Activated T-cell treated with anti-CD3 and anti-CD28 coated beads, Interleukin-2, amount 50 U/mL, for 1 hour (primary cell): ENCODE data around the gene LRRC34.

Experiments
- DNase-seq: peaks from one replicate; pipeline ENCODE4 v3.0.0-alpha.2; 2020

LRRC34 gene

DNA sequence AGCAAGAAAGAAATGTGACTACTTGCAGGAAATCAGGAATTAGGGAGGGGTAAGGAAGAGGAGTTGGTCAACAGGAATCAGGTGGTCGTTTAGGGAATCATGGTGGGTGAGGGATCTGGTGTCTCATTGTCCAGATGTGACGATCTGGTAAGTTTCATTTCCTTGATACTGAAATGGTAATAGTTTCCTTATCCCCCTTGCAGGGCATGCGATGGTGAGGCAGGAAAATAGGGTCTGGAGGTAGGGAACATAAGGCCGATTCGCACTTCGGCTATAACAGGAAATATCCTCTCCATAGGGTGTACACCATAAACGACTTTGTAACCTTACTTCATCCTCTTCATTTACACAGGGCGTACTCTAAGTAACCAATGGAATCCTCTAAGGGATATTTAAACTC, 574 bp upstream of the LRRC34 start:
- no peak for DNase-seq

DNA sequence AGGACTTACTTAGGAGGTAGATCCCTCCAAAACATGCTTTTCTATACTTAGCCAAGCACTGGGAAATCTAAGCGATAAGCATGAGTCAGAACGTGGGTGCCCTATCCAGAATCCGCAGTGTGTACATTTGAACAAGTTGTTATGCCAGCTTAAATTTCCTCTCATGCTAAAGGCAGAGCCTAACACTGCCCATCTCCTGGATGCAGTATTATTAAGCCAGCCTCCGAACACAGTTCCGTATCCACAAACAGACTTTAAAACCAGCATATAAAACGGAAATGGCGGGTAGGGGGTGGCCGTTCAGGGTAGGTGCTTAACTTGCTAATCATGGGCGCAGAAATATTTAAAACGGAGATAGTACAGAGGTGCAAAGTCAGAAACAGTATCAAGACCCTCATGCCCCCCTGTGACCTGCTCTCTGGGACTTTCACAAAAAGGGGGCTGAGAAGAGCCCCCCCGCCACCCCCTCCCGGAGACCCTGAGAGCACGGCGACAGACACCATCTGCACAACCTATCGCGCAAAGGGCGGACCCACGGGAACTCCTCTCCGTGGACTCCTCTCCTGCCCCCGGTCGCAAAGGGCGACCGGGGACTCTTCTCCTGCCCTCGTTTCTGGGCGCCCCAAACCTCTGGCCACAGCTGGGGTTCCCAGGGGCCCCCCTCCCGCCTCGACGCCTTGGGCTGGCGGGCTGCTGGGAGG, 923 bp downstream of the LRRC34 start:
- DNase-seq = no peak

DNA sequence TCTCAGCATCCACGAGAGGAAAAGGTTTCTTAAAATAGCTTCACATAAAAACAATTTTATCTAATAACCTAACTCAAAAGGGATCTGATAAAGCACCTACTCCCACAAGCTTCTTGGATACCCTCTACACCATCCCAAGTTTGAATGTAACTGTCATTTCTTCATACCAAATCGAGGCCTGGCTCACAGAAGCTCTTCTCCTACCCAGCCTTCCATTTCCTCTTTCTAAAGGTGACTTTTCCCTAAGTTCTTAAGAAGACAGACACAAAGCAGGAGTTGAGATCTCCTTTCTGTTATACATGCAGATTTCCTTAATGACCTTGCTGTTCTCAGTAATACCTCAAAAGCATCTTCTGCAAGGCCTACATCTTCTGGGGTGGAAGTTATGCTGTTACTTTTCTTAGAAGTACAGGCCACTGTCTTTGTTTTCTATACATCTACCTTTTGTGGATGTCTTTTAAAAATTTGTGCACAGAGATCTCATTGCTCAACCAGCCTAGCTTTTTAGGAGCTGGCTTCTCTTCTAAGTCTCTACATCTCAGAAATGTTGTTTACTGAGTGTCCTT, 3.4 kb downstream of the LRRC34 start:
- DNase-seq = no peak

DNA sequence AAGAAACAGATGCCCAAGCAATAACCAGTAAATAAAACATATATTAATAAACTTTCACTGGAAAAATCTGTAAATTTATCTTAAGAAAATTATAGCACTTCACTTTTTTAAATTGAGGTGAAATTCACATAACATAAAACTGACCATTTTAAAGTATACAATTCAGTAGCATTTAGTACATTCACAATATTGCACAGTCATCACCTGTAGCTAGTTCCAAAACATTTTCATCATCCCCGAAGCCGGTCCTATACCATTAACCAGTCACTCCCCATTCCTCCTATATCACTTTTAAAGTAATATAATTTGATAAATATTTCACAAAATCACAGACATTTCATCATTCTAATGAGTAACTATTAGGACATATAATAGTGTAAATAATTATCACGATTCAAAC, 8.0 kb downstream of the LRRC34 start:
- DNase-seq = no peak

DNA sequence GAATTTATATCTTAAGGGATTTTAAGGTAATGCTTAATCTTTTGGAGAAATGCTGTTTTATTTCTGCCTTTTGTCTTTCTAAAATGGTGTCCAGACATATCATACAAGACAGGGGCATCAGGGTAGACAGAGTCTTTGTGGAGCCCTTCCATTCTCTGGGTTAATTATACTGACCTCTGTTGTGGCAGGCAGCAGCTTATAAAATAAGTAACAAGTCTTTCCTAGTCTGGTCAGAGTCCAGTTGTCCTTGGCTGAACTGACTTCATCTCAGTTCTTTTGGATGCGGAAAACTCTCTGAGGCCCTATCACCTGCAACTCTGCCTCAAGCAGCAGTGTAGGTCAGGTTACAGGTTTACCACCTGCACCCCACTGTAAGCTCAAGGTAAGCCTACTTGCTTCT, 20.3 kb downstream of the LRRC34 start:
- no peak for DNase-seq

DNA sequence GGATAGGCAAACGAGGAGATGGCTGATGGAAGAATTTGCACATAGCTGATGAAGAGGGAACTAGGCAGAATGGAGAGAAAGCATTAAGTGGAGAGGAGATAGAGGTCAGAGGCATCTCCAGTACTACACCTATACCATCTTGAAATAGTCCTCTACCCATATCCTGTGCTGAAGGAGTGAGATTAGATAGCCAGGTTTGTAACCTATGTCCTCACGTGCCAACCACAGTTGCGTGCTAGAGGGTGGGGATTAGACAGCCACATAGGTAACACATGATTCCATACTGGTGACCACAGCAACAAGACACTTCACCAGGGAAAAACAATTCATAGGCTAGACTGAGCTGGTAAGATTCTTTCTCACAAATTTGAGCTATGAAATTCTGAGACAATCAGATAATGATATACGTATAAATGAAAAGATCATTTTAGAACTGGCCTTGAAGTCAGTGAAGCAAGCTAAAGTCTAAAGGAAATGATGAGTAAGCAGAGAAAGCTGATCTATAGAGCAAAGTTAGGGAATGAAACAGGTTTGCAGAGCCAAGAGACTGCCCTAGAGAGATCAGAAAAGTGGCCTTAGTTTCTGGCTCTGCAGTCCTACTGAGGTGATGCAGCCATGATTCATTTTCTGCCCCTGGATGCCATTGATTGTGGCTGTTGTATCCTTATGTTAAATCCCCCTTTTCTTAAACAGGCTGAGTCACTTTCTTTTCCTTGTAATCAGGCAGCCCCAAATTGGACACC, 21.8 kb downstream of the LRRC34 start:
- no peak for DNase-seq

DNA sequence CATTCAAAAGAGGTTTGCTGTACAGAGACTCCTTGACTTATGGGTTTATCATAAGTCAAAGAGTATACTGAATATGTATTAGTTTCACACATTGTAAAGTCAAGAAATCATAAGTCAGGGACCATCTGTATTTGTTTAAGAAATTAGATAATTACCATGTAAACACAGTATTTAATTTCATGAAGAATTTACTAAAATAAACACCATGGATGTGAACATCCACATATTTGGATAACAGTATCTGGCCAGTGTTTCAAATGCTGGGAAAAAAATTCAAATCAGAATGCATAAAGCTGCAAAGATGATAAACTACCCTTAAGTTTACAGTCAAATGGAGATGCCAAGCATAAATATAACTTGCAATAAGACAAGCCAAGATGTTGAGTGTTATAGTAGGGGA, 22.5 kb downstream of the LRRC34 start:
- no peak for DNase-seq

DNA sequence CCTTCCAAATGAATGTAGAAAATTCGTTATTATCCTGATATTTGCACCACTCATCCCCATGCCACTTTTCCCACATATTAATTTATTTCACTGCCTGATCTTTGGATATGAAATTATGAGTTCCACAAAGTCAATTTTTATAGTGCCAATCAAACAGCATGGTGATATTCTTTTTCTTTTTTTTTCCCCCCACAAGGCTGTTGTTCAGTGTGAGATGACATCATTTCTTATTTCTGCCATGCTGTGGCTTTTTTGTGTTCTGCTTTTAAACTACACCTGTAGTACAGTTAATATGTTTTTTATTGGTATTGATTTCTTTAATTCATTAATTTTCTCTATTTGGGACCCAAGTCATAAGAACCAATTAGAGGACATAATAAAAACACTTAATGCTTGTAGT, 24.9 kb downstream of the LRRC34 start:
- no peak for DNase-seq

DNA sequence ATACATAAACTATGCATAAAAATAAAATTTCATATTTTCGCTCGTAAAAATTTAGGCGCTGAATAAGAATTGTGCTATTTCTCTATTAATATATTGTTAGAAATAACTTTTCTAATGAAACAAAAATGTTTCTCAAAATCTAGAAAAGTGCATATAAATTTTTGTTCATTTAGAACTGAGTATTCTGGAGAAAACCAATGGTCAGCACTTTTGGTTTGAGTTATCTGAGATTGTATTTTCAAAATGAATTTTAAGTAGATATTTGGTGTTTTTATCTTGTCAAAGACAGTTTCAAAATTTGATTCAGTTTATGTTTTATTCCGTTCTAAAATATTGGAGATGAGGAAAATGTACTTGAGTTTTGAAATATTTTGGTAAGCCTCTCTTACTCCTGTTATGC, 25.6 kb downstream of the LRRC34 start:
- no peak for DNase-seq

DNA sequence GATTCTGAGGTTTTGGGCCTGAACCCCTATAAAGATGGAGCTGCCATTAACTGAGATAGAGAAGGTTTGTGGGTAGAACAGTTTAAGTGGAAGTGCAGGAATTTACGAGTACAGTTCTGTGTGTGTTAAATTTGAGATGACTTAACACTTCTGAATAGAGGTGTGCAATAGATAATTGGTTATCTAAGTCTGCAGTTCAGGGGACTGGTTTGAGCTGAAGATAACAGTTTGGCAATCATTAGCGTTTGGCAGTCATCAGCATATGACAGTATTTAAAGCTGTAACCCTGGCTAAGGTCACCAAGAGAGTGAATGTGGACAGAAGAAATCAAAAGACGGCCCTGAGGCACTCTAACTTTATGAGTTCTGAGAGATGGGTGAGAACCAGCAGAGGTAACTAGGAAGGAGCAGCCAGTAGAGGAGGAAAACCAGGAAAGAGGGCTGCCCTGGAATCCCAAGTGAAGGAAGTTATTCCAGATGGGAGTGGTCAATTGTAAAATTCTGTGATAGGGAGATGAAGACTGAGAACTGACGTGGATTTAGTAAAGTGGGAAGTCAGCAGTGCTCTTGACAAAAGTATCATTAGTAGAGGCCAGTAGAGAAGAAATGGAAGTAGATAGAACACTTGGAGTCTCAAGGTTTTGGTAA, 31.4 kb downstream of the LRRC34 start:
- no peak for DNase-seq

DNA sequence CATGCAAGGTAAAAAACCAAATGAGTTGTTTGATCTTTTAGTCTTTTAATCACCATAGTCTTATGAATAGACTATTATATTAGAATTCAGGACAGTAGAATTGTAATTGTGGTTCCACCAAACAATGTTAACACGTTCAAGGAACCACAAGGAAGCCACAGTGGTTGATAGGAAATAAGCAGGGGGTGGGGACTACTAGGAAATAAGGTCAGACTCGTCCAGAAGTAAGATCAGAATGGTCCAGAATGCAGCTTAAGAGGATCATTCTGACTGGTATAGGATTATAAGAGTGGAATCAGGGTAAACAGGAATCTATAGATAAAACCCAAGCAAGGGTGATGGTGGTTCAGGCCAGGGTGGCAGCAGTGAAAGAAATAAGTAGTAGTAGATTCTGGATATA, 32.0 kb downstream of the LRRC34 start:
- DNase-seq = no peak

DNA sequence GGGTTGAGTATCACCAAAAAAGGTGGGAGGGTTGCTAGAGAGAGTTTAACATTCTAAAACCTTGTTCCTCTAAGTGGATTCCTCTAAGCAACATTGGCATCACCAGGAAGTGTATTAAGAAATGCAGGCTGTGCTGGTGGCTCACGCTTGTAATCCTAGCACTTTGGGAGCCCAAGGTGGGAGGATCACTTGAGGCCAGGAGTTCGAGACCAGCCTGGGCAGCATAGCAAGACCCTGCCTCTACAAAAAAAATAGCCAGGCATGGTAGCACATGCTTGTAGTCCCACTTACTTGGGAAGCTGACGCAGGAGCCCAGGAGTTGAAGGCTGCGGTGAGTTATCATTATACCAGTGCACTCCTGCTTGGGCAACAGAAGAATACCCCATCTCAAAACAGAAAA, 34.9 kb downstream of the LRRC34 start:
- DNase-seq = no peak

DNA sequence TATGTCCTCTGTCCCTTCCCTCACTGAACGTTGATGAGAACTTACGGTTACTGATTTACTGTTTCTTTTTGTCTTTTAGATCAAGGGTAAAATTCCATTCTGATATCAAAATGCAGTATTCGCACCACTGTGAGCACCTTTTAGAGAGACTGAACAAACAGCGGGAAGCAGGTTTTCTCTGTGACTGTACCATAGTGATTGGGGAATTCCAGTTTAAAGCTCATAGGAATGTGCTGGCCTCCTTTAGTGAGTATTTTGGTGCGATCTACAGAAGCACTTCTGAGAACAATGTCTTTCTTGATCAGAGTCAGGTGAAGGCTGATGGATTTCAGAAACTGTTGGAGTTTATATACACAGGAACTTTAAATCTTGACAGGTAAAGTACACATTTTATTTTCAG, 38.5 kb downstream of the LRRC34 start:
- no peak for DNase-seq

DNA sequence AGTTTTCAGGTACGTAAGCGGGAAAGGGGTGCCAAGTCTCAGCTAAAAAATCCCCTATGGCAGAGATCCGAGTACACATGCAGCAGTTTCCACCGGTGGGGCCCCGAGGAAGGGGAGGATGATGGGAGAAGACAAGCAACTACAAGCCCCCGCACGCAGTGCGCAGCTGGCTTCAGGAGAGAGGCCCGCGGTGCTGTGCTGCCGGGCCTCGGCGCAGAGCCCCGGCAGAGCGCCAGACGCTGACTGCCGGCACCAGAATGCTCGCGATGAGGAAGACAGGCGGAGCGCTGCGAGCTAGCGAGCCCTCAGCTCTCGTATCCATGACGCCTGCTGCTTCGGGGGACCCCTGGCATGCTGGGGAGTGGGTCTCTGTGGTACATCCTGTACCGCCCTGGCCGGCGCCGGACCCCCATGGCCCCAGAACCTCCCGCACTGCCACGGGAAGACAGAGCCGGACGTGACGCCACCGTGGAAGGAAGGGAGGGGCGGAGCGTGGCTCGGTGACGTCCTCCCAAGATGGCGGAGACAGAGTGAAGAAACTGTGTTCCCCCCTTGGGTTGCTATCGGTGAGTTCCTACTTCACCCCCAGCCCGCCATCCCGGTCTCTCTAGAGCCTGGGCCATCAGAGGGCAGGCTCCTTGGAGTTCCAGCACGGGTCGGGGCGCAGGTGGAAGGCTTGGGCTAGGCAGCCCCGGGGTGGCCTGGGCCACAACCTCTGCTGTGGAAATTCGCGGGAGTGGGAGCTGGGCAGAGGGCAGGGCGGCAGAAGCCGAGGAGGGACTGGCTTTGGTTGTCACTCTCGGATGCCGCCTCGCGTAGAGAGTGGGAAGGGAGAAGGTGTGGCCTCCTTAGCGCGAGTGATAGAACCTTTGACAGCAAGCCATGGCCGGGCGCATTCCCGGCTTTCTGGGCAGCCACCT, 39.5 kb downstream of the LRRC34 start, which contains the start of gene MYNN:
Gene MYNN, plus strand, starts transcription at position 500 of the 920 bp plus-strand sequence. CDS start 900 bp downstream, outside the sequence.
- peak; percentile 94 for DNase-seq

DNA sequence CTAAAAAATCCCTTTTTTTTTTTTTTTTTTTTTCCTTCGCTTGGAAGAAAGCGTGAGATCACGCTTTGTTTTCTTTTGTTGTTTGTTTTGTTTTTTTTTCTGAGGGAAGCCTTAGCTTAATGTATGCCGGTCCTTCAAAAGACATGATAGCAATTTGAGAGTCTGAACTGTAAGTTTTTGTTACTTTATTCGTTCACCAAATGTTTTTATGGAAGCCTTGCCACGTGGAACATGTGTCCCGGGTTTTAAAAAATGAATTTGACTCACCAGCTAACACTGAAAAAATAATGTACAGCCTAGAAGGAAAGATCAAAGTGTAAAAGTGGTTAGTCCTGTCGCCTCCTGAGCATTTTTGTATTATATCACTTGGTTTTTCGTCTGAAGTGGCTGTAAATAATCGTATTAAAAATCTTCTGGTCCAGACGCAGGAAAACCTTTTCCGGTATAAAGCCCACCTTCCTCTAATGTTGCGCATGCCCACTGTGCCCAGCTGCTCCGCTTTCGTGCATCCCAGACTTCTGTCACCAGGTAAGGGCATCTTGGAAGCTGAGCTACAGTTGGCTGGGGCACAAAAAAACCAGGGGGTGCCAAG, 40.3 kb downstream of the LRRC34 start:
- DNase-seq = no peak

DNA sequence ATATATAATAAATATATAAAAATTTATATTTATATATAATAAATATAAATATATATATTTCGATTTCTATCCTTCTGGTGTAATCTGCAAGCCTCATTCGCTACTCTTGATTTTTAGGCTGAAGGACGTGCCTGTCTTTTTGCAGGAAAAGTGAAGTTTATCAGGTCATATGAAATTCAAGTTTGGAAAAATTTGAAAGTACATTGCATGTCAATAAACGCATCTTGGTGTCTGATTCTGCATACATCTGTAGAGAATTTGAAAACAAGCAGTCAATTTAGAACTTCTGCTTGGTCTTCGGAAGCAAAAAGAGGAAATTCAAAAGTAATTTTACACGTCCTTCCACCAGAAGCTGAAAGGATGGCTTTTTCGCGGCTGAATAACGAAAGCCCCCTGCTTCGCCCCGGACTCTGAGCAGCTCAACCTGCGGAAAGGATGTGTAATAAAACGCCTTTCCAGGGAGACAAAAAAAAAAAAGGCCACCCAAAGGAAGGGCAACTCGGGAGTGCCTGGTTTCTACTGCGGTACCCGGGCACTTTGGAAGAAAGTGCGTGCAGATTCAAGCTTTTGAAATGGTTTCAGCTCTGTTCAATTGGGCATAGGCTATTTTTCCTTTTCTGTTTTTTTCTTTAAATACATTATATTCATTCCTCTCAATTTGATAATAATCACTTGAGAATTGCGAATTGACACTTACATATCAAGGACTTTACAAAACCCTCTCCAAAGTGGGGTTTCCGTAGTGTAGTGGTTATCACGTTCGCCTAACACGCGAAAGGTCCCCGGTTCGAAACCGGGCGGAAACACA, 41.0 kb downstream of the LRRC34 start:
- DNase-seq = peak; percentile 64

DNA sequence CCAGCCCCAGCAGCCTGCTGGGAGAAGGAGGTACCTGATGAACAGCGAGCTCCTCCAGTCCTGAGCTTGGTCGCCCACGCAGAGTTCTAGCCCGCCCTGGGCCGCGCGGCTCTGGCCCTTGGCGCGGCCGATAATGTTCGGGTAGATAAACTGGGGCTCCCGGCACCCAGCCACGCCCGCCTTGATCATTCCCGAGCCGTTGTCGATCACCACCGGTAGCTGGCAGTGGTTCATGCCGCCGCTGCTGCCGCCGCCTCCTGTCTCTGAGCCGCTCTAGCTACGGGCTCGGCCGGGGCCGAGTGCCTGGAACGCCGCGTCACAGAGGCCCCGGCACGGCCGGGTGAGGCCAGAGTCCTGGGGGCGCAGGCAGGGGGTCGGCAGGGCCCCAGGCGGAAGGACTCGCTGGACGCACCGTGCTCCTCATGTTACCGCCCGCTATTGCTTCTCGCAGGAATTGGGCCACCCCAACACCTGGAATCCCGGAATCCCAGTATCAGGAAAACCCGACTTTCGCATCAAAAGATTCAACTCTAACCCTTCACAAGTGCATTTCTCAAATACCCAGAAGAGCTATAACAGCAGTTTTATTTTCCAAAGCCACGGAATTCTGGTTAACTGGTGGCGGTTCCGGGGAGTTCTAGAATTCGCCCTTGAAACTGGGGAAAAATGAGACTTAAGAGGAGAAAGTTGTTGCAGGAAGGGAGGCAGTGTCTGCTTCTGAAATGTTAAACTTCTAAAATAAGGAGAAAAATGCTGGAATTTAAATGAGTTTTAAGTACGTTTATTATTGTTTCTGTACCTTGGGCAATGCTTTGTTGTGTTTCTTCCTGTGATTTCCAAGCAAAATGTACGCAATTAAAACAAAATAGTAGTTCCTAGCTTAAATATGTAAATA, 43.2 kb downstream of the LRRC34 start, which contains the start of gene ACTRT3:
Gene ACTRT3, minus strand, starts transcription at position 275 of the 895 bp plus-strand sequence. Its CDS starts 41 bp downstream, at position 234.
- DNase-seq = peak; percentile 73

DNA sequence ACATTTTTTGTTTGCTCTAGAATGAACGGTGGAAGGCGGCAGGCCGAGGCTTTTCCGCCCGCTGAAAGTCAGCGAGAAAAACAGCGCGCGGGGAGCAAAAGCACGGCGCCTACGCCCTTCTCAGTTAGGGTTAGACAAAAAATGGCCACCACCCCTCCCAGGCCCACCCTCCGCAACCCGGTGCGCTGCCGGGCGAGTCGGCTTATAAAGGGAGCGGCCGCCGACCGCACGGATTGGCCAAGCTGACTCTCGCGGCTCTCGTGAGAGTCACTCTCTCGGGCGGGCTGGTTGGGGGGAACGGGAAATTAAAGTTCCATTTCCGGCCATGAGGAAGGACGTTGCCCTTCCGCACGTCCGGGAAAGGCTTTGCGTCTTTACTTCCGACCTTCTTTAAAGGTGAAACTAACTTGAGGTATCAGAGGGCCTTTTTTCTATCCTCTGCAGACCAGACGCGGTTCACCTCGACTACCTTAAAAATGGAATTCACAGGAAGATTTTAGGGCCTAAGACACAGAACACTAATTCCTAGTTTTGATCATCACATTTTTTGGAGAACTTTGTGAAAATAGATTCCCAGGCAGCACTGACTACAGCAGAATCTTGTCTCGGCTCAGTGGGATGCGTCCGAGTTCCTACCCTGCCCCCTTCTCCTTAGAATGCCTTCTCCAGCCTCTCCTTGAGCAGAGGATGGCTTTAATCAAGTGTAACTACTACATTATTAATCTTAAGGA, 47.7 kb downstream of the LRRC34 start, which contains the start of gene TERC:
Gene TERC, minus strand, starts transcription at position 179 of the 731 bp plus-strand sequence.
- DNase-seq = peak; percentile 92

DNA sequence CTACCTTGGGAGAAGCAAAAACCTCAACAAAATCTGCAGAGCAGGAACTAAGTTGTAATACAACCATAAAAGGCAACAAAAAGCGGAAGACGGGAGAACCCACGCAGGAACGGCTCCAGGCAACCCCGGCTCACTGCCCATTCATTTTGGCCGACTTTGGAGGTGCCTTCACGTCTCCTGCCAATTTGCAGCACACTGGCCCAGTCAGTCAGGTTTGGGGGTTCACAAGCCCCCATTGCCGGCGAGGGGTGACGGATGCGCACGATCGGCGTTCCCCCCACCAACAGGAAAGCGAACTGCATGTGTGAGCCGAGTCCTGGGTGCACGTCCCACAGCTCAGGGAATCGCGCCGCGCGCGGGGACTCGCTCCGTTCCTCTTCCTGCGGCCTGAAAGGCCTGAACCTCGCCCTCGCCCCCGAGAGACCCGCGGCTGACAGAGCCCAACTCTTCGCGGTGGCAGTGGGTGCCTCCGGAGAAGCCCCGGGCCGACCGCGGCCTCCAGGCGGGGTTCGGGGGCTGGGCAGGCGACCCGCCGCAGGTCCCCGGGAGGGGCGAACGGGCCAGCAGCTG, 48.3 kb downstream of the LRRC34 start:
- peak; percentile 79 for DNase-seq
